HFF-Myc (cell line): ENCODE data around the gene FGFRL1.
A peak's percentile ranks its signal among the peaks of the same experiment; 100 is the strongest.

Experiments used
- DNase-seq: peaks from one replicate; pipeline ENCODE4 v3.0.0-alpha.2; 2011; ENCODE audit warnings: low read depth; ENCODE audit errors: extremely low read depth
- H3K4me3 ChIP-seq: replicated peaks from 2 replicates; pipeline ENCODE4 v1.5.1; 2011; ENCODE audit warnings: low read depth, mild to moderate bottlenecking, control low read depth, low read length
- CTCF ChIP-seq: IDR thresholded peaks from 2 replicates; pipeline ENCODE4 v1.5.1; 2012; ENCODE audit warnings: mild to moderate bottlenecking, low read depth, low read length, control low read depth; ENCODE audit errors: missing control alignments

FGFRL1 gene

GRCh38 chr4:1041147-1041935, 29.9 kb downstream of the FGFRL1 start:
- no peak for TF ChIP-seq CTCF
- H3K4me3 ChIP-seq, result no peak overlapping the region
- DNase-seq, result no peak

DNA sequence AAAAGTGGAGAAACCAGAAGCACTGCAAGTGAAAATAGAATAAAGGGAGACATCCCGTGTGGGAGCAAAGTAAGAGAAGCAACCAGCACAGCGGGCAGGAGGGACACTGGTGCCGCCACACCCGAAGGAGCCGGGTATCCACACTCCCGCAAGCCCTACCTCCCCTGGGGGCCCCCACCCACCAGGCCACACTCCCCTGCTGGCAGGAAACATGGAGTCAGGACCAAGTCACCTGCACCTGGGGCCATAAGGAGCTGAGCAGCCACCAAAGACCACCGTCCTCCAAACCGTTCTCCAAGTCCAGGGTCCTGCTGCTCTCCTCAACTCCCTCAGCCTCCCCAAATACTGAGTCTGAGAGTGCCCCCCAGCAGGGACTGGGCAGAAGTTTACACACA, 30.5 kb downstream of the FGFRL1 start:
- TF ChIP-seq CTCF, result no peak
- H3K4me3 ChIP-seq, result no peak overlapping the region
- no peak for DNase-seq

DNA sequence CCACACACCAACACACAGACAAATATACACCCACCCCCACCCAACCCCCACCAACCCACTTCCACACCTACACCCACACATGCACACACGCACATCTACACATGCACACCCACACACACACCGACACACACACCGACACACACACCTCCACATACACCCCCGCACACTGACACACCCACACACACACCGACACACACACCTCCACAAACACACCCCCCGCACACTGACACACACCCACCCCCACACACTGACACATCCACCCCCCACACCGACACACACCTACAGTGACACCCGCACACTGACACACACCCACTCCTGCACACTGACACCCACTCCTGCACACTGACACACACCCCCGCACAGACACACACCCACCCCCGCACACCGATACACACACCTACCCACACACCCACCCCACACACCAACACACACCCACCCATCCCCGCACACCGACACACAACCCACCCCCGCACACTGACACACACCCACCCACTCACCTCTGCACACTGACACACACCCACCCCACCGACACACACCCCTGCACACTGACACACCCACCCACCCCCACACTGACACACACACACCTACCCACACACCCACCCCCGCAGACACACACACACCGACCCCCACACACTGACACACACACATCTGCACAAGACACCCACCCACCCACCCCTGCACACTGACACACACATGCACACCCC, 31.1 kb downstream of the FGFRL1 start:
- TF ChIP-seq CTCF, result no peak
- no peak for DNase-seq
- no peak overlapping the region for H3K4me3 ChIP-seq

GRCh38 chr4:1043162-1043561, 31.7 kb downstream of the FGFRL1 start:
- no peak for TF ChIP-seq CTCF
- no peak overlapping the region for H3K4me3 ChIP-seq
- DNase-seq, result no peak

- H3K4me3 ChIP-seq, result peak overlapping the region; percentile 25; the same call in 1 of the 2 replicates
- TF ChIP-seq CTCF, result no peak
- DNase-seq, result peak; percentile 93
Measured at GRCh38 chr4:1043651-1044468, 32.4 kb downstream of the FGFRL1 start.

GRCh38 chr4:1044469-1045192, 33.2 kb downstream of the FGFRL1 start:
- no peak for TF ChIP-seq CTCF
- DNase-seq, result no peak
- H3K4me3 ChIP-seq, result no peak overlapping the region
